H1 (cell line): Measurements from ENCODE around the gene ARHGAP26. TPM values are rescaled to one million over a fixed set of nuclear protein-coding genes. Genes with fewer than 3 reads are reported as not detected.

Experiments
- CHD1 ChIP-seq: IDR thresholded peaks from 2 replicates; pipeline ENCODE4 v1.6.1; 2012; ENCODE audit warnings: low read depth, low read length, improper control_type of control experiment
- CHD7 ChIP-seq: fragments of 300-600 bp; sonication (generic); IDR thresholded peaks from 2 replicates; pipeline ENCODE4 v1.7.1; 2012; ENCODE audit warnings: low read length, moderate library complexity, mild to moderate bottlenecking, inconsistent platforms; ENCODE audit not compliant: insufficient replicate concordance
- EGR1 ChIP-seq: IDR thresholded peaks from 2 replicates; pipeline ENCODE4 v1.6.1; 2011; ENCODE audit warnings: low read depth, low read length, borderline replicate concordance
- KDM4A ChIP-seq: IDR thresholded peaks from one replicate; pipeline ENCODE4 v1.7.1; 2012; ENCODE audit warnings: low read depth, mild to moderate bottlenecking, moderate library complexity, low read length, inconsistent platforms; ENCODE audit not compliant: severe bottlenecking
- NANOG ChIP-seq: IDR thresholded peaks from 2 replicates; pipeline ENCODE4 v1.6.1; 2011; ENCODE audit warnings: low read length, low read depth, mild to moderate bottlenecking, inconsistent platforms; ENCODE audit not compliant: insufficient read depth, poor library complexity, severe bottlenecking
- RXRA ChIP-seq: IDR thresholded peaks from 2 replicates; pipeline ENCODE4 v1.6.1; 2011; ENCODE audit warnings: low read depth, mild to moderate bottlenecking, low read length, moderate library complexity; ENCODE audit not compliant: insufficient read depth
- TCF12 ChIP-seq: IDR thresholded peaks from 2 replicates; pipeline ENCODE4 v1.6.1; 2011; ENCODE audit warnings: low read depth, mild to moderate bottlenecking, low read length
- polyA plus RNA-seq, 7 experiments: library from polyadenylated mRNA; depleted of rRNA in 3 of 7; stranded (reverse) in 5 of 7; unstranded in 2 of 7; fragments of >200 nt in 5 of 7; fragments of 200-250 nt in 2 of 7; gene quantifications; 1 replicate in 5 of 7; 2 replicates in 1 of 7; 4 replicates in 1 of 7; pipeline versions ENCODE4 v1.2.1 to v1.2.3, GENCODE V29; 2011 to 2013; ENCODE audit warnings: missing spikeins in 2 of 7, mixed read lengths in 2 of 7
- total RNA-seq: library from RNA; stranded (reverse); fragmentation: NEBNext Ultra II Directional; extraction: Animal tissue kit (Norgen Biotek cat#: 25700); gene quantifications from 2 replicates; pipeline ENCODE4 v1.2.1, GENCODE V29; 2021

Gene ARHGAP26
- total and polyA plus RNA-seq, 2 of the 8 experiments (the other 6 are each of a cell fraction or from before 2014, with no cell fraction given), result 7.1 to 24.8 TPM

GRCh38 chr5:143033535-143034250, 263.5 kb downstream of the ARHGAP26 start (continued):
- TF ChIP-seq CHD1 (no peak), TCF12 (no peak), CHD7 (no peak), EGR1 (no peak), KDM4A (no peak), RXRA (no peak), NANOG (no peak)
